Measurements from ENCODE around the gene LAMA3. TPM values are rescaled to one million over a fixed set of nuclear protein-coding genes. Genes with fewer than 3 reads are reported as not detected.

LAMA3 gene
- total and polyA plus RNA-seq, 2 of the 13 experiments (the other 11 are each of a cell fraction or from before 2014, with no cell fraction given): 0.45 to 2.2 TPM

DNA sequence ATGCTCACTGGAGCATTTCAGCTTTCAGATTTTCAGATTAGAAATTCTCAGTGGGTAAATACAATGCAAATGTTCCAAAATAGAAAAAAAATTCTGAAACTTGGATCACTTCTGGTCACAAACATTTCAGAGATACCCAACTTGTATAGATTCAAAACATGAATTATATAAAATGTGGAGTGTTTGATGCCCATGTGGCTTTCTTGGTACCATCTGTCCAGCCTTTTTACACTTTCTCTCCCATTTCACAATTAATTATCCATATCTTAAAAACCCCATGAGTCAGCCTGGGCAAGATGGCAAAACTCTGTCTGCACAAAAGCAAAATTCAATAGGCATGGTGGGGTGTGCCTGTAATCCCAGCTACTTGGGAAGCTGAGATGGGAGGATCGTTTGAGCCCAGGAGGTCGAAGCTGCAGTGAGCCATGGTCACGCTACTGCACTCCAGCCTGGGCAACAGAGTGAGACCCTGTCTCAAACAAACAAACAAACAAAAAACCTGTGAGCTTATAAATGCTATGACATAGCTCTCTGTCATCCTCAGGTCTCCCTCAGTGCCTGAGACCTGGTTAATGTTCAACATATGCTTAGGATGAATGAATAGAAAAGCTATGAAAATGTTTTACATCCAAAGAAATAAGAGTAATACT is 179.0 kb downstream of the LAMA3 start (continued):
- TF ChIP-seq, protein P1, sequence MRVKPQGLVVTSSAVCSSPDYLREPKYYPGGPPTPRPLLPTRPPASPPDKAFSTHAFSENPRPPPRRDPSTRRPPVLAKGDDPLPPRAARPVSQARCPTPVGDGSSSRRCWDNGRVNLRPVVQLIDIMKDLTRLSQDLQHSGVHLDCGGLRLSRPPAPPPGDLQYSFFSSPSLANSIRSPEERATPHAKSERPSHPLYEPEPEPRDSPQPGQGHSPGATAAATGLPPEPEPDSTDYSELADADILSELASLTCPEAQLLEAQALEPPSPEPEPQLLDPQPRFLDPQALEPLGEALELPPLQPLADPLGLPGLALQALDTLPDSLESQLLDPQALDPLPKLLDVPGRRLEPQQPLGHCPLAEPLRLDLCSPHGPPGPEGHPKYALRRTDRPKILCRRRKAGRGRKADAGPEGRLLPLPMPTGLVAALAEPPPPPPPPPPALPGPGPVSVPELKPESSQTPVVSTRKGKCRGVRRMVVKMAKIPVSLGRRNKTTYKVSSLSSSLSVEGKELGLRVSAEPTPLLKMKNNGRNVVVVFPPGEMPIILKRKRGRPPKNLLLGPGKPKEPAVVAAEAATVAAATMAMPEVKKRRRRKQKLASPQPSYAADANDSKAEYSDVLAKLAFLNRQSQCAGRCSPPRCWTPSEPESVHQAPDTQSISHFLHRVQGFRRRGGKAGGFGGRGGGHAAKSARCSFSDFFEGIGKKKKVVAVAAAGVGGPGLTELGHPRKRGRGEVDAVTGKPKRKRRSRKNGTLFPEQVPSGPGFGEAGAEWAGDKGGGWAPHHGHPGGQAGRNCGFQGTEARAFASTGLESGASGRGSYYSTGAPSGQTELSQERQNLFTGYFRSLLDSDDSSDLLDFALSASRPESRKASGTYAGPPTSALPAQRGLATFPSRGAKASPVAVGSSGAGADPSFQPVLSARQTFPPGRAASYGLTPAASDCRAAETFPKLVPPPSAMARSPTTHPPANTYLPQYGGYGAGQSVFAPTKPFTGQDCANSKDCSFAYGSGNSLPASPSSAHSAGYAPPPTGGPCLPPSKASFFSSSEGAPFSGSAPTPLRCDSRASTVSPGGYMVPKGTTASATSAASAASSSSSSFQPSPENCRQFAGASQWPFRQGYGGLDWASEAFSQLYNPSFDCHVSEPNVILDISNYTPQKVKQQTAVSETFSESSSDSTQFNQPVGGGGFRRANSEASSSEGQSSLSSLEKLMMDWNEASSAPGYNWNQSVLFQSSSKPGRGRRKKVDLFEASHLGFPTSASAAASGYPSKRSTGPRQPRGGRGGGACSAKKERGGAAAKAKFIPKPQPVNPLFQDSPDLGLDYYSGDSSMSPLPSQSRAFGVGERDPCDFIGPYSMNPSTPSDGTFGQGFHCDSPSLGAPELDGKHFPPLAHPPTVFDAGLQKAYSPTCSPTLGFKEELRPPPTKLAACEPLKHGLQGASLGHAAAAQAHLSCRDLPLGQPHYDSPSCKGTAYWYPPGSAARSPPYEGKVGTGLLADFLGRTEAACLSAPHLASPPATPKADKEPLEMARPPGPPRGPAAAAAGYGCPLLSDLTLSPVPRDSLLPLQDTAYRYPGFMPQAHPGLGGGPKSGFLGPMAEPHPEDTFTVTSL (CRISPR knock-in tag; IDR thresholded peaks at IDR 0.05; ENCODE audit: borderline replicate concordance): no peak
- no peak for TF ChIP-seq ZNF180 (CRISPR knock-in tag; IDR thresholded peaks at IDR 0.05; ENCODE audit: borderline replicate concordance, low read depth)
- TF ChIP-seq ZSCAN29 (CRISPR knock-in tag; conservative IDR thresholded peaks at IDR 0.05): no peak
- TF ChIP-seq, protein P2, sequence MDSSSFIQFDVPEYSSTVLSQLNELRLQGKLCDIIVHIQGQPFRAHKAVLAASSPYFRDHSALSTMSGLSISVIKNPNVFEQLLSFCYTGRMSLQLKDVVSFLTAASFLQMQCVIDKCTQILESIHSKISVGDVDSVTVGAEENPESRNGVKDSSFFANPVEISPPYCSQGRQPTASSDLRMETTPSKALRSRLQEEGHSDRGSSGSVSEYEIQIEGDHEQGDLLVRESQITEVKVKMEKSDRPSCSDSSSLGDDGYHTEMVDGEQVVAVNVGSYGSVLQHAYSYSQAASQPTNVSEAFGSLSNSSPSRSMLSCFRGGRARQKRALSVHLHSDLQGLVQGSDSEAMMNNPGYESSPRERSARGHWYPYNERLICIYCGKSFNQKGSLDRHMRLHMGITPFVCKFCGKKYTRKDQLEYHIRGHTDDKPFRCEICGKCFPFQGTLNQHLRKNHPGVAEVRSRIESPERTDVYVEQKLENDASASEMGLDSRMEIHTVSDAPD (CRISPR knock-in tag; IDR thresholded peaks at IDR 0.05): no peak
- TF ChIP-seq, protein P3, sequence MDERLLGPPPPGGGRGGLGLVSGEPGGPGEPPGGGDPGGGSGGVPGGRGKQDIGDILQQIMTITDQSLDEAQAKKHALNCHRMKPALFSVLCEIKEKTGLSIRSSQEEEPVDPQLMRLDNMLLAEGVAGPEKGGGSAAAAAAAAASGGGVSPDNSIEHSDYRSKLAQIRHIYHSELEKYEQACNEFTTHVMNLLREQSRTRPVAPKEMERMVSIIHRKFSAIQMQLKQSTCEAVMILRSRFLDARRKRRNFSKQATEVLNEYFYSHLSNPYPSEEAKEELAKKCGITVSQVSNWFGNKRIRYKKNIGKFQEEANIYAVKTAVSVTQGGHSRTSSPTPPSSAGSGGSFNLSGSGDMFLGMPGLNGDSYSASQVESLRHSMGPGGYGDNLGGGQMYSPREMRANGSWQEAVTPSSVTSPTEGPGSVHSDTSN (CRISPR knock-in tag; IDR thresholded peaks at IDR 0.05): no peak
- TF ChIP-seq ATRX (CRISPR knock-in tag; IDR thresholded peaks at IDR 0.05; ENCODE audit: borderline replicate concordance): no peak
- TF ChIP-seq, protein P4, sequence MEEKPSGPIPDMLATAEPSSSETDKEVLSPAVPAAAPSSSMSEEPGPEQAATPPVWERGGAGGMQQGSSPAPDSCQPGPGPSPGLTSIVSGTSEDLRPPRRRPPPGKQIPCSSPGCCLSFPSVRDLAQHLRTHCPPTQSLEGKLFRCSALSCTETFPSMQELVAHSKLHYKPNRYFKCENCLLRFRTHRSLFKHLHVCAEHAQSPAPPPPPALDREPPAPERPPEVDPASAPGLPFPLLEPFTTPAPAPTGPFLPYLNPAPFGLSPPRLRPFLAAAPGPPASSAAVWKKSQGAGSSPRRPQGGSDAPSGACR (CRISPR knock-in tag; IDR thresholded peaks at IDR 0.05): no peak
- TF ChIP-seq ZNF160 (CRISPR knock-in tag; IDR thresholded peaks at IDR 0.05): no peak
- TF ChIP-seq ZNF777 (CRISPR knock-in tag; IDR thresholded peaks at IDR 0.05): no peak
- TF ChIP-seq, protein P5, sequence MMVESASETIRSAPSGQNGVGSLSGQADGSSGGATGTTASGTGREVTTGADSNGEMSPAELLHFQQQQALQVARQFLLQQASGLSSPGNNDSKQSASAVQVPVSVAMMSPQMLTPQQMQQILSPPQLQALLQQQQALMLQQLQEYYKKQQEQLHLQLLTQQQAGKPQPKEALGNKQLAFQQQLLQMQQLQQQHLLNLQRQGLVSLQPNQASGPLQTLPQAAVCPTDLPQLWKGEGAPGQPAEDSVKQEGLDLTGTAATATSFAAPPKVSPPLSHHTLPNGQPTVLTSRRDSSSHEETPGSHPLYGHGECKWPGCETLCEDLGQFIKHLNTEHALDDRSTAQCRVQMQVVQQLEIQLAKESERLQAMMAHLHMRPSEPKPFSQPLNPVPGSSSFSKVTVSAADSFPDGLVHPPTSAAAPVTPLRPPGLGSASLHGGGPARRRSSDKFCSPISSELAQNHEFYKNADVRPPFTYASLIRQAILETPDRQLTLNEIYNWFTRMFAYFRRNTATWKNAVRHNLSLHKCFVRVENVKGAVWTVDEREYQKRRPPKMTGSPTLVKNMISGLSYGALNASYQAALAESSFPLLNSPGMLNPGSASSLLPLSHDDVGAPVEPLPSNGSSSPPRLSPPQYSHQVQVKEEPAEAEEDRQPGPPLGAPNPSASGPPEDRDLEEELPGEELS (CRISPR knock-in tag; IDR thresholded peaks at IDR 0.05): no peak
- no peak for TF ChIP-seq ISL2 (CRISPR knock-in tag; IDR thresholded peaks at IDR 0.05)
- TF ChIP-seq THYN1 (CRISPR knock-in tag; IDR thresholded peaks at IDR 0.05; ENCODE audit: borderline replicate concordance, low read depth): no peak
